Pancreas (tissue), 10 donors: ENCODE results near the gene SKOR1. TPM values are rescaled to one million over a fixed set of nuclear protein-coding genes. Genes with fewer than 3 reads are reported as not detected.

Experiments used
- ATAC-seq, 4 donors: fragments of 200-7000 bp; cut with Tn5 transposase; one replicate each; pipeline versions ENCODE4 v1.8.0 to v1.9.1; 2020; ENCODE audit warnings: mild to moderate bottlenecking in 4 of 4, moderate library complexity in 4 of 4
- DNase-seq, 6 donors: peaks; one replicate each; pipeline ENCODE4 v3.0.0-alpha.2; 2020
- FAIRE-seq: peaks from 2 replicates; lab custom pipeline; 2012; peaks lifted over from hg19 to GRCh38; lab: Jason Lieb, UNC
- H3K27ac ChIP-seq, 4 donors: fragments of 200-600 bp; sonication (generic); 1 replicate in 3 of 4; 2 replicates in 1 of 4; pipeline versions ENCODE4 v1.5.0 to v1.8.0; 2020
- H3K27me3 ChIP-seq, 4 donors: fragments of 200-600 bp; one replicate each; pipeline ENCODE4 v1.8.0; 2021
- H3K36me3 ChIP-seq, 3 donors: fragments of 200-600 bp; sonication (generic) in 1 of 3; one replicate each; pipeline versions ENCODE4 v1.5.0 to v1.8.0; 2020 to 2021
- H3K4me1 ChIP-seq, 3 donors: fragments of 200-600 bp; one replicate each; pipeline ENCODE4 v1.8.0; 2021
- H3K4me3 ChIP-seq, 4 donors: fragments of 200-600 bp; sonication (generic) in 2 of 4; one replicate each; pipeline versions ENCODE4 v1.5.0 to v1.8.0; 2020 to 2021
- H3K9me3 ChIP-seq, 4 donors: fragments of 200-600 bp; one replicate each; pipeline ENCODE4 v1.8.0; 2021
- CTCF ChIP-seq, 4 donors: fragments of 200-600 bp; sonication (generic) in 3 of 4; IDR thresholded peaks; one replicate each; pipeline versions ENCODE4 v1.5.0 to v1.8.0; 2021; ENCODE audit warnings: antibody characterized with exemption in 4 of 4
- WGBS, 2 donors: extraction: QIAGEN DNeasy Blood & Tissue Kit; methylation state at CpG; one replicate each; pipeline ENCODE4 v1.1.7; 2013; 5-methylcytosine and 5-hydroxymethylcytosine counted together
- intact Hi-C, 3 donors: fragments of 100-400 bp; cut with DNase I; formaldehyde crosslinking; loops; one replicate each; pipeline versions ENCODE4 v1.11.1 to v1.14.2; 2022
- polyA plus RNA-seq, 2 donors: library from polyadenylated mRNA; stranded (reverse); fragments of 200-250 nt; gene quantifications; one replicate each; pipeline ENCODE4 v1.2.3, GENCODE V29; 2013
- total RNA-seq, 6 donors: library from RNA; stranded (reverse); fragmentation: NEBNext Ultra II Directional in 4 of 6; extraction: Animal tissue kit (Norgen Biotek cat#: 25700) in 4 of 6; gene quantifications; one replicate each; pipeline versions ENCODE4 v1.2.1 to v1.2.4, GENCODE V29; 2021 to 2023
- donor health status: healthy with polysubstance abuse.
- donor health status: DM: no; HTN: no; CAD: no; lungs with moderate emphysema.
- donor health status: DM: no; HTN: no; CAD: no.
- donor health status: control.
- donor health status: control.
- donor health status: Bipolar disorder and iron deficiency.
- donor health status: DM: yes; HTN: yes; CAD: no.
- donor health status: DM: no; HTN: no; CAD: no.
- donor health status: DM: no; HTN: no; CAD: no.
- donor health status: DM: yes; HTN: yes; CAD: no.

The SKOR1 gene
- total and polyA plus RNA-seq, 8 donors: 0.09 to 0.54 (median 0.36) TPM

- ATAC-seq: peak in 1 of 4 donors; percentile 6
- DNase-seq: peak in 1 of 6 donors; percentile 5
- intact Hi-C loops: loop anchor here (5.0 to 10.0 kb wide), 4 partner anchors 182 to 294 kb away; no protein-coding TSS in a partner anchor
- Histone ChIP-seq H3K27ac (no peak overlapping the region), H3K36me3 (no peaks in the 10 kb centered on the region), H3K4me1 (no peaks in the 10 kb centered on the region), H3K9me3 (no peaks in the 10 kb centered on the region), H3K27me3 (no peaks in the 10 kb centered on the region), H3K4me3 (peak overlapping the region in 2 of 4 donors; percentile 38 to 49)
- no peak for FAIRE-seq
- 53 to 54% methylated on average over 16 of the region's 16 CpGs for WGBS, 2 donors
- no peak for TF ChIP-seq CTCF (IDR thresholded peaks at IDR 0.05)
Observed at GRCh38 chr15:67862750-67863441, 37.6 kb downstream of the SKOR1 start.

GRCh38 chr15:67863442-67863987, 38.2 kb downstream of the SKOR1 start:
- no peaks in the 10 kb centered on the region for H3K27me3 ChIP-seq
- no peaks in the 10 kb centered on the region for H3K4me1 ChIP-seq
- FAIRE-seq: no peak
- intact Hi-C loops: loop anchor here (5.0 to 10.0 kb wide), 4 partner anchors 181 to 294 kb away; no protein-coding TSS in a partner anchor
- no peaks in the 10 kb centered on the region for H3K36me3 ChIP-seq
- ATAC-seq: peak; percentile 98 to 99 (median 99)
- TF ChIP-seq CTCF (IDR thresholded peaks at IDR 0.05): peak; percentile 71 to 94 (median 87)
- peak; percentile 63 to 93 (median 80) for DNase-seq
- H3K9me3 ChIP-seq: no peaks in the 10 kb centered on the region
- peak overlapping the region in 3 of 4 donors; percentile 18 to 49 (median 38) for H3K4me3 ChIP-seq
- WGBS, 2 donors: 1% methylated on average over 41 of the region's 41 CpGs
- peak overlapping the region in 1 of 4 donors; percentile 16 for H3K27ac ChIP-seq

GRCh38 chr15:67865331-67865730, 40.0 kb downstream of the SKOR1 start:
- no peaks in the 10 kb centered on the region for H3K27me3 ChIP-seq
- no peak for TF ChIP-seq CTCF (IDR thresholded peaks at IDR 0.05)
- DNase-seq: no peak

GRCh38 chr15:67865766-67866165, 40.5 kb downstream of the SKOR1 start:
- intact Hi-C loops: loop anchor here in 2 of 3 donors (10.0 kb wide), 2 partner anchors 179 to 289 kb away; no protein-coding TSS in a partner anchor
- H3K9me3 ChIP-seq: no peaks in the 10 kb centered on the region
- ATAC-seq: no peak
- no peak overlapping the region for H3K4me3 ChIP-seq
- H3K27me3 ChIP-seq: no peaks in the 10 kb centered on the region
- WGBS, 2 donors: 78 to 82% methylated on average over 4 of the region's 4 CpGs
- TF ChIP-seq CTCF (IDR thresholded peaks at IDR 0.05): no peak
- H3K36me3 ChIP-seq: no peaks in the 10 kb centered on the region
- no peak for DNase-seq
- H3K27ac ChIP-seq: no peak overlapping the region
- H3K4me1 ChIP-seq: no peaks in the 10 kb centered on the region
- FAIRE-seq: no peak

More at GRCh38 chr15:67865331-67865730, 40.0 kb downstream of the SKOR1 start:
- no peak for FAIRE-seq
- intact Hi-C loops: loop anchor here in 2 of 3 donors (10.0 kb wide), 2 partner anchors 179 to 289 kb away; no protein-coding TSS in a partner anchor
- WGBS, 2 donors: 72 to 82% methylated on average over 3 of the region's 3 CpGs
- Histone ChIP-seq H3K36me3 (no peaks in the 10 kb centered on the region), H3K9me3 (no peaks in the 10 kb centered on the region), H3K4me1 (no peaks in the 10 kb centered on the region), H3K27ac (no peak overlapping the region), H3K4me3 (no peak overlapping the region)
- no peak for ATAC-seq
